HEK293 (cell line): ENCODE results near the gene LSM5.

Experiments
- CTCF ChIA-PET: fragments of 350-600 bp; formaldehyde crosslinking; extraction: SDS; loops from one replicate; lab custom pipeline; 2021; ENCODE audit warnings: antibody characterized with exemption; lab: Yijun Ruan, JAX
- POLR2A ChIA-PET: fragments of 300-600 bp; formaldehyde crosslinking; extraction: SDS; loops from one replicate; lab custom pipeline; 2020; ENCODE audit warnings: antibody characterized with exemption, inconsistent platforms; lab: Yijun Ruan, JAX
- H3K27ac ChIP-seq: fragments of 200-500 bp; sonication (Bioruptor generic); 2 replicates; pipeline ENCODE4 v1.5.1; 2014; ENCODE audit warnings: low read depth, low read length, control low read depth, inconsistent platforms; ENCODE audit errors: extremely low read depth
- H3K36me3 ChIP-seq, 2 experiments: fragments of 200-500 bp in 1 of 2; sonication (Bioruptor generic) in 1 of 2; 1 replicate in 1 of 2; 2 replicates in 1 of 2; pipeline ENCODE4 v1.5.1; 2014 to 2017; ENCODE audit warnings: inconsistent platforms in 2 of 2, low read length in 2 of 2; ENCODE audit not compliant: control insufficient read depth in 2 of 2, insufficient read depth in 1 of 2
- H3K4me1 ChIP-seq: fragments of 200-500 bp; sonication (Bioruptor generic); 2 replicates; pipeline ENCODE4 v1.5.1; 2014; ENCODE audit warnings: mild to moderate bottlenecking, low read length, inconsistent platforms; ENCODE audit not compliant: control insufficient read depth, insufficient read depth
- H3K4me3 ChIP-seq: 2 replicates; pipeline ENCODE4 v1.5.1; 2011; ENCODE audit warnings: low read depth, mild to moderate bottlenecking, control low read depth, low read length, moderate library complexity
- H3K9me3 ChIP-seq: fragments of 200-500 bp; sonication (Bioruptor generic); 2 replicates; pipeline ENCODE4 v1.5.1; 2014; ENCODE audit warnings: low read depth, low read length, inconsistent platforms; ENCODE audit not compliant: control insufficient read depth, insufficient read depth
- HOXD13 ChIP-seq: sonication (generic); formaldehyde crosslinking; IDR thresholded peaks from 2 replicates; pipeline ENCODE4 v1.8.0; 2022; ENCODE audit warnings: missing genetic modification reagents, borderline replicate concordance
- IKZF3 ChIP-seq: fragments of 450-650 bp; IDR thresholded peaks from 2 replicates; pipeline ENCODE4 v1.5.0; 2018; ENCODE audit warnings: missing biosample characterization, mild to moderate bottlenecking, missing genetic modification characterization, moderate library complexity
- SCRT1 ChIP-seq: fragments of 450-650 bp; formaldehyde crosslinking; IDR thresholded peaks from 2 replicates; pipeline ENCODE4 v1.5.1; 2016; ENCODE audit warnings: missing biosample characterization, missing genetic modification characterization, borderline replicate concordance
- WT1 ChIP-seq: fragments of 450-650 bp; formaldehyde crosslinking; IDR thresholded peaks from 2 replicates; pipeline ENCODE4 v1.5.1; 2016; ENCODE audit warnings: missing biosample characterization, missing genetic modification characterization
- ZFHX2 ChIP-seq: fragments of 450-650 bp; formaldehyde crosslinking; conservative IDR thresholded peaks from 2 replicates; pipeline ENCODE4 v1.5.1; 2016; ENCODE audit warnings: missing biosample characterization, missing genetic modification characterization
- ZNF112 ChIP-seq: fragments of 450-650 bp; formaldehyde crosslinking; IDR thresholded peaks from 2 replicates; pipeline ENCODE4 v1.5.0; 2017; ENCODE audit warnings: missing biosample characterization, missing genetic modification characterization
- ZNF146 ChIP-seq: fragments of 450-650 bp; formaldehyde crosslinking; IDR thresholded peaks from 2 replicates; pipeline ENCODE4 v1.5.1; 2016; ENCODE audit warnings: missing biosample characterization, missing genetic modification characterization
- ZNF155 ChIP-seq: fragments of 450-650 bp; formaldehyde crosslinking; IDR thresholded peaks from 2 replicates; pipeline ENCODE4 v1.5.1; 2016; ENCODE audit warnings: missing biosample characterization, missing genetic modification characterization
- ZNF362 ChIP-seq: fragments of 450-650 bp; formaldehyde crosslinking; IDR thresholded peaks from 2 replicates; pipeline ENCODE4 v1.5.1; 2016; ENCODE audit warnings: missing biosample characterization, missing genetic modification characterization
- ZNF404 ChIP-seq: fragments of 450-650 bp; formaldehyde crosslinking; IDR thresholded peaks from 2 replicates; pipeline ENCODE4 v1.5.1; 2017; ENCODE audit warnings: missing biosample characterization, missing genetic modification characterization
- ZNF48 ChIP-seq: fragments of 450-650 bp; formaldehyde crosslinking; IDR thresholded peaks from 2 replicates; pipeline ENCODE4 v1.5.1; 2016; ENCODE audit warnings: missing biosample characterization, missing genetic modification characterization
- ZNF513 ChIP-seq: fragments of 450-650 bp; IDR thresholded peaks from 2 replicates; pipeline ENCODE4 v1.5.1; 2018; ENCODE audit warnings: missing biosample characterization, missing genetic modification characterization
- ZNF776 ChIP-seq: fragments of 450-650 bp; formaldehyde crosslinking; IDR thresholded peaks from 2 replicates; pipeline ENCODE4 v1.5.0; 2017; ENCODE audit warnings: missing biosample characterization, missing genetic modification characterization, borderline replicate concordance
- ZXDB ChIP-seq: fragments of 450-650 bp; formaldehyde crosslinking; IDR thresholded peaks from 2 replicates; pipeline ENCODE4 v1.5.1; 2016; ENCODE audit warnings: missing biosample characterization, missing genetic modification characterization
- TF ChIP-seq, protein P1 (sequence below): fragments of 450-650 bp; formaldehyde crosslinking; IDR thresholded peaks from 2 replicates; pipeline ENCODE4 v1.5.1; 2016; ENCODE audit warnings: missing biosample characterization, missing genetic modification characterization
- TF ChIP-seq, protein P2 (sequence below): fragments of 450-650 bp; formaldehyde crosslinking; IDR thresholded peaks from 2 replicates; pipeline ENCODE4 v1.5.1; 2016; ENCODE audit warnings: missing biosample characterization, missing genetic modification characterization, low read depth
- TF ChIP-seq, protein P3 (sequence below): fragments of 450-650 bp; formaldehyde crosslinking; IDR thresholded peaks from 2 replicates; pipeline ENCODE4 v1.5.1; 2016; ENCODE audit warnings: missing biosample characterization, missing genetic modification characterization
- TF ChIP-seq, protein P4 (sequence below): fragments of 450-650 bp; formaldehyde crosslinking; IDR thresholded peaks from 2 replicates; pipeline ENCODE4 v1.5.1; 2016; ENCODE audit warnings: missing biosample characterization, missing genetic modification characterization
- TF ChIP-seq, protein P5 (sequence below): fragments of 450-650 bp; formaldehyde crosslinking; IDR thresholded peaks from 2 replicates; pipeline ENCODE4 v1.5.1; 2016; ENCODE audit warnings: missing biosample characterization, missing genetic modification characterization

LSM5 gene

DNA sequence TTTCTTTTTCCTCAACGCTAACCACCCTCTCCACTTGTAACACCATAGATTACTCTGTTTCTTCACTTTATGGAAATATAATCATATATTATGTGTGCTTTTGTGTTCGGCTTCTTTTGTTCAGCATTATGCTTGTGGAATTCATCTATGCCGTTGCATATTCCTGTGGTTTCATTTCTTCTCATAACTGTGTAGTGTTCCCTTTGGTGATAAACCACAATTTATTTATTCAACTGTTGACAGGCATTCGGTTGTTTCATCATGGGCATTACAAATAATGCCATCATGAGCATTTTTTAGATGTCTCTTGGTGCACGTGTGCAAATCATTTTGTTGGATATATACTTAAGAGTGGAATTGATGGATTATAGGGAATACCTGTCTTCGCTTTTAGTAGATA lies 17.2 kb upstream of the LSM5 start:
- H3K27ac ChIP-seq, result no peak overlapping the region
- CTCF ChIA-PET, result no interaction called here
- TF ChIP-seq, protein P1, sequence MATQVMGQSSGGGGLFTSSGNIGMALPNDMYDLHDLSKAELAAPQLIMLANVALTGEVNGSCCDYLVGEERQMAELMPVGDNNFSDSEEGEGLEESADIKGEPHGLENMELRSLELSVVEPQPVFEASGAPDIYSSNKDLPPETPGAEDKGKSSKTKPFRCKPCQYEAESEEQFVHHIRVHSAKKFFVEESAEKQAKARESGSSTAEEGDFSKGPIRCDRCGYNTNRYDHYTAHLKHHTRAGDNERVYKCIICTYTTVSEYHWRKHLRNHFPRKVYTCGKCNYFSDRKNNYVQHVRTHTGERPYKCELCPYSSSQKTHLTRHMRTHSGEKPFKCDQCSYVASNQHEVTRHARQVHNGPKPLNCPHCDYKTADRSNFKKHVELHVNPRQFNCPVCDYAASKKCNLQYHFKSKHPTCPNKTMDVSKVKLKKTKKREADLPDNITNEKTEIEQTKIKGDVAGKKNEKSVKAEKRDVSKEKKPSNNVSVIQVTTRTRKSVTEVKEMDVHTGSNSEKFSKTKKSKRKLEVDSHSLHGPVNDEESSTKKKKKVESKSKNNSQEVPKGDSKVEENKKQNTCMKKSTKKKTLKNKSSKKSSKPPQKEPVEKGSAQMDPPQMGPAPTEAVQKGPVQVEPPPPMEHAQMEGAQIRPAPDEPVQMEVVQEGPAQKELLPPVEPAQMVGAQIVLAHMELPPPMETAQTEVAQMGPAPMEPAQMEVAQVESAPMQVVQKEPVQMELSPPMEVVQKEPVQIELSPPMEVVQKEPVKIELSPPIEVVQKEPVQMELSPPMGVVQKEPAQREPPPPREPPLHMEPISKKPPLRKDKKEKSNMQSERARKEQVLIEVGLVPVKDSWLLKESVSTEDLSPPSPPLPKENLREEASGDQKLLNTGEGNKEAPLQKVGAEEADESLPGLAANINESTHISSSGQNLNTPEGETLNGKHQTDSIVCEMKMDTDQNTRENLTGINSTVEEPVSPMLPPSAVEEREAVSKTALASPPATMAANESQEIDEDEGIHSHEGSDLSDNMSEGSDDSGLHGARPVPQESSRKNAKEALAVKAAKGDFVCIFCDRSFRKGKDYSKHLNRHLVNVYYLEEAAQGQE (tag by site-specific recombination), result no peak
- TF ChIP-seq IKZF3 (tag by site-specific recombination), result no peak
- no peak for TF ChIP-seq ZNF362 (tag by site-specific recombination)
- no peak for TF ChIP-seq ZXDB (tag by site-specific recombination)
- TF ChIP-seq, protein P2, sequence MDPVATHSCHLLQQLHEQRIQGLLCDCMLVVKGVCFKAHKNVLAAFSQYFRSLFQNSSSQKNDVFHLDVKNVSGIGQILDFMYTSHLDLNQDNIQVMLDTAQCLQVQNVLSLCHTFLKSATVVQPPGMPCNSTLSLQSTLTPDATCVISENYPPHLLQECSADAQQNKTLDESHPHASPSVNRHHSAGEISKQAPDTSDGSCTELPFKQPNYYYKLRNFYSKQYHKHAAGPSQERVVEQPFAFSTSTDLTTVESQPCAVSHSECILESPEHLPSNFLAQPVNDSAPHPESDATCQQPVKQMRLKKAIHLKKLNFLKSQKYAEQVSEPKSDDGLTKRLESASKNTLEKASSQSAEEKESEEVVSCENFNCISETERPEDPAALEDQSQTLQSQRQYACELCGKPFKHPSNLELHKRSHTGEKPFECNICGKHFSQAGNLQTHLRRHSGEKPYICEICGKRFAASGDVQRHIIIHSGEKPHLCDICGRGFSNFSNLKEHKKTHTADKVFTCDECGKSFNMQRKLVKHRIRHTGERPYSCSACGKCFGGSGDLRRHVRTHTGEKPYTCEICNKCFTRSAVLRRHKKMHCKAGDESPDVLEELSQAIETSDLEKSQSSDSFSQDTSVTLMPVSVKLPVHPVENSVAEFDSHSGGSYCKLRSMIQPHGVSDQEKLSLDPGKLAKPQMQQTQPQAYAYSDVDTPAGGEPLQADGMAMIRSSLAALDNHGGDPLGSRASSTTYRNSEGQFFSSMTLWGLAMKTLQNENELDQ, result no peak
- TF ChIP-seq ZNF404, result no peak
- TF ChIP-seq, protein P3, sequence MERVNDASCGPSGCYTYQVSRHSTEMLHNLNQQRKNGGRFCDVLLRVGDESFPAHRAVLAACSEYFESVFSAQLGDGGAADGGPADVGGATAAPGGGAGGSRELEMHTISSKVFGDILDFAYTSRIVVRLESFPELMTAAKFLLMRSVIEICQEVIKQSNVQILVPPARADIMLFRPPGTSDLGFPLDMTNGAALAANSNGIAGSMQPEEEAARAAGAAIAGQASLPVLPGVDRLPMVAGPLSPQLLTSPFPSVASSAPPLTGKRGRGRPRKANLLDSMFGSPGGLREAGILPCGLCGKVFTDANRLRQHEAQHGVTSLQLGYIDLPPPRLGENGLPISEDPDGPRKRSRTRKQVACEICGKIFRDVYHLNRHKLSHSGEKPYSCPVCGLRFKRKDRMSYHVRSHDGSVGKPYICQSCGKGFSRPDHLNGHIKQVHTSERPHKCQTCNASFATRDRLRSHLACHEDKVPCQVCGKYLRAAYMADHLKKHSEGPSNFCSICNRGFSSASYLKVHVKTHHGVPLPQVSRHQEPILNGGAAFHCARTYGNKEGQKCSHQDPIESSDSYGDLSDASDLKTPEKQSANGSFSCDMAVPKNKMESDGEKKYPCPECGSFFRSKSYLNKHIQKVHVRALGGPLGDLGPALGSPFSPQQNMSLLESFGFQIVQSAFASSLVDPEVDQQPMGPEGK, result no peak
- no peak for TF ChIP-seq WT1 (tag by site-specific recombination)
- TF ChIP-seq ZNF48, result no peak
- no peak for TF ChIP-seq HOXD13 (CRISPR knock-in tag)
- TF ChIP-seq SCRT1 (tag by site-specific recombination), result no peak
- TF ChIP-seq ZNF112, result no peak
- no peak for TF ChIP-seq ZNF146
- TF ChIP-seq, protein P4, sequence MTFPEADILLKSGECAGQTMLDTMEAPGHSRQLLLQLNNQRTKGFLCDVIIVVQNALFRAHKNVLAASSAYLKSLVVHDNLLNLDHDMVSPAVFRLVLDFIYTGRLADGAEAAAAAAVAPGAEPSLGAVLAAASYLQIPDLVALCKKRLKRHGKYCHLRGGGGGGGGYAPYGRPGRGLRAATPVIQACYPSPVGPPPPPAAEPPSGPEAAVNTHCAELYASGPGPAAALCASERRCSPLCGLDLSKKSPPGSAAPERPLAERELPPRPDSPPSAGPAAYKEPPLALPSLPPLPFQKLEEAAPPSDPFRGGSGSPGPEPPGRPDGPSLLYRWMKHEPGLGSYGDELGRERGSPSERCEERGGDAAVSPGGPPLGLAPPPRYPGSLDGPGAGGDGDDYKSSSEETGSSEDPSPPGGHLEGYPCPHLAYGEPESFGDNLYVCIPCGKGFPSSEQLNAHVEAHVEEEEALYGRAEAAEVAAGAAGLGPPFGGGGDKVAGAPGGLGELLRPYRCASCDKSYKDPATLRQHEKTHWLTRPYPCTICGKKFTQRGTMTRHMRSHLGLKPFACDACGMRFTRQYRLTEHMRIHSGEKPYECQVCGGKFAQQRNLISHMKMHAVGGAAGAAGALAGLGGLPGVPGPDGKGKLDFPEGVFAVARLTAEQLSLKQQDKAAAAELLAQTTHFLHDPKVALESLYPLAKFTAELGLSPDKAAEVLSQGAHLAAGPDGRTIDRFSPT (tag by site-specific recombination), result no peak
- no peak for TF ChIP-seq ZFHX2 (tag by site-specific recombination)
- TF ChIP-seq ZNF155, result no peak
- TF ChIP-seq ZNF513 (tag by site-specific recombination), result no peak
- TF ChIP-seq, protein P5, sequence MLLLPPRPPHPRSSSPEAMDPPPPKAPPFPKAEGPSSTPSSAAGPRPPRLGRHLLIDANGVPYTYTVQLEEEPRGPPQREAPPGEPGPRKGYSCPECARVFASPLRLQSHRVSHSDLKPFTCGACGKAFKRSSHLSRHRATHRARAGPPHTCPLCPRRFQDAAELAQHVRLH (tag by site-specific recombination), result no peak
- TF ChIP-seq ZNF776 (tag by site-specific recombination), result no peak
- TF ChIP-seq, all 188 proteins: peak for 0
- Histone ChIP-seq H3K9me3 (no peaks in the 10 kb centered on the region), H3K4me3 (no peak overlapping the region), H3K36me3 (no peaks in the 10 kb centered on the region; a peak in 1 of 3 replicates), H3K4me1 (no peaks in the 10 kb centered on the region)
- POLR2A ChIA-PET, result no interaction called here
